HepG2 (cell line): ENCODE results near the gene GDF7. TPM values are rescaled to one million over a fixed set of nuclear protein-coding genes. Genes with fewer than 3 reads are reported as not detected.

ENCODE experiments used
- BORCS8-MEF2B ChIP-seq: sonication (generic); formaldehyde crosslinking; IDR thresholded peaks from 2 replicates; pipeline ENCODE4 v1.8.0; 2022; ENCODE audit warnings: mild to moderate bottlenecking, missing genetic modification reagents
- ELF3 ChIP-seq: IDR thresholded peaks from 2 replicates; pipeline ENCODE4 v1.6.1; 2016; ENCODE audit warnings: missing genetic modification reagents, missing compliant biosample characterization
- FOSL1 ChIP-seq: sonication (generic); formaldehyde crosslinking; IDR thresholded peaks from 2 replicates; pipeline ENCODE4 v1.9.0; 2021; ENCODE audit warnings: missing genetic modification reagents, borderline replicate concordance
- FOXP4 ChIP-seq: sonication (generic); formaldehyde crosslinking; IDR thresholded peaks from 2 replicates; pipeline ENCODE4 v1.4.0; 2020; ENCODE audit warnings: missing genetic modification reagents
- HES4 ChIP-seq: sonication (generic); formaldehyde crosslinking; IDR thresholded peaks from 2 replicates; pipeline ENCODE4 v1.9.0; 2021; ENCODE audit warnings: mild to moderate bottlenecking, missing genetic modification reagents, borderline replicate concordance
- LCORL ChIP-seq, 2 experiments: fragments of 450-650 bp in 1 of 2; sonication (generic) in 1 of 2; formaldehyde crosslinking in 1 of 2; IDR thresholded peaks; 2 replicates each; pipeline versions ENCODE4 v1.5.0 to v1.6.1; 2017 to 2020; ENCODE audit warnings: antibody characterized with exemption in 1 of 2, missing genetic modification reagents in 1 of 2
- NFAT5 ChIP-seq: sonication (generic); formaldehyde crosslinking; IDR thresholded peaks from 2 replicates; pipeline ENCODE4 v1.4.0; 2020; ENCODE audit warnings: missing genetic modification reagents
- PHF5A ChIP-seq: IDR thresholded peaks from one replicate; pipeline ENCODE4 v1.6.1; 2018; ENCODE audit warnings: low read depth, missing genetic modification reagents; ENCODE audit not compliant: unreplicated experiment
- POLR2AphosphoS5 ChIP-seq: IDR thresholded peaks from 2 replicates; pipeline ENCODE4 v1.6.1; 2012; ENCODE audit warnings: low read depth, low read length
- TCF7L2 ChIP-seq: IDR thresholded peaks from 2 replicates; pipeline ENCODE4 v1.6.1; 2011; ENCODE audit warnings: mild to moderate bottlenecking, low read depth, low read length, moderate library complexity
- TFDP1 ChIP-seq: IDR thresholded peaks from 2 replicates; pipeline ENCODE4 v1.6.1; 2016; ENCODE audit warnings: missing compliant biosample characterization, missing genetic modification reagents, borderline replicate concordance
- ZMYM2 ChIP-seq: sonication (generic); formaldehyde crosslinking; IDR thresholded peaks from 2 replicates; pipeline ENCODE4 v1.8.0; 2022; ENCODE audit warnings: mild to moderate bottlenecking, missing genetic modification reagents
- ZNF138 ChIP-seq: sonication (generic); formaldehyde crosslinking; IDR thresholded peaks from 2 replicates; pipeline ENCODE4 v1.5.0; 2020; ENCODE audit warnings: mild to moderate bottlenecking, low read depth, missing genetic modification reagents
- ZNF180 ChIP-seq: sonication (generic); formaldehyde crosslinking; IDR thresholded peaks from 2 replicates; pipeline ENCODE4 v1.4.0; 2020; ENCODE audit warnings: low read depth, missing genetic modification reagents, borderline replicate concordance
- ZNF235 ChIP-seq: sonication (generic); formaldehyde crosslinking; IDR thresholded peaks from 2 replicates; pipeline ENCODE4 v1.8.1; 2023; ENCODE audit warnings: mild to moderate bottlenecking, missing genetic modification reagents, borderline replicate concordance
- ZNF24 ChIP-seq: fragments of 450-650 bp; IDR thresholded peaks from 2 replicates; pipeline ENCODE4 v1.6.1; 2017; ENCODE audit warnings: antibody characterized with exemption, mild to moderate bottlenecking
- ZNF44 ChIP-seq: sonication (generic); formaldehyde crosslinking; IDR thresholded peaks from 2 replicates; pipeline ENCODE4 v1.5.1; 2020; ENCODE audit warnings: mild to moderate bottlenecking, missing genetic modification reagents
- ZNF674 ChIP-seq: sonication (generic); formaldehyde crosslinking; IDR thresholded peaks from 2 replicates; pipeline ENCODE4 v1.5.0; 2020; ENCODE audit warnings: low read depth, mild to moderate bottlenecking, missing genetic modification reagents
- ZNF768 ChIP-seq: sonication (generic); formaldehyde crosslinking; IDR thresholded peaks from 2 replicates; pipeline ENCODE4 v1.4.0; 2020; ENCODE audit warnings: missing genetic modification reagents
- ZNF777 ChIP-seq: sonication (generic); formaldehyde crosslinking; IDR thresholded peaks from 2 replicates; pipeline ENCODE4 v1.4.0; 2020; ENCODE audit warnings: missing genetic modification reagents
- ZNF781 ChIP-seq: sonication (generic); formaldehyde crosslinking; IDR thresholded peaks from 2 replicates; pipeline ENCODE4 v1.5.1; 2020; ENCODE audit warnings: borderline replicate concordance, mild to moderate bottlenecking, missing genetic modification reagents; ENCODE audit errors: not compliant biosample characterization
- polyA plus RNA-seq, 8 experiments: library from polyadenylated mRNA; depleted of rRNA in 3 of 8; stranded (reverse) in 7 of 8; unstranded in 1 of 8; fragments of >200 nt; fragmentation: Illumina TruSeq in 4 of 8; extraction: Trizol in 4 of 8; gene quantifications; 2 replicates each; pipeline versions ENCODE4 v1.2.1 to v1.2.3, GENCODE V29; 2011 to 2016; ENCODE audit warnings: low read depth in 4 of 8, missing spikeins in 1 of 8, mixed read lengths in 1 of 8; ENCODE audit not compliant: insufficient read depth in 1 of 8
- total RNA-seq, 5 experiments: library from RNA; depleted of rRNA; stranded (reverse); fragments of >200 nt; fragmentation: Illumina TruSeq; extraction: Trizol; gene quantifications; 2 replicates each; pipeline ENCODE4 v1.2.3, GENCODE V29; 2016; ENCODE audit warnings: low read depth in 1 of 5

Gene GDF7
- total and polyA plus RNA-seq, 2 of the 13 experiments (the other 11 are each of a cell fraction or from before 2014, with no cell fraction given), result 1.6 to 15.0 TPM

GRCh38 chr2:20650877-20651730 lies 15.8 kb upstream of the GDF7 start, which contains the start of gene HS1BP3 (continued):
- TF ChIP-seq ZNF781 (CRISPR knock-in tag) (no peak), FOXP4 (CRISPR knock-in tag) (no peak; the same call in 1 of the 2 replicates), TFDP1 (peak; percentile 90), ZMYM2 (CRISPR knock-in tag) (no peak), ZNF235 (CRISPR knock-in tag) (peak; percentile 99), LCORL (IDR thresholded peaks at IDR 0.05) (no peak), LCORL (CRISPR knock-in tag; IDR thresholded peaks at IDR 0.05) (peak; percentile 64; the same call in 1 of the 2 replicates), TCF7L2 (no peak), POLR2AphosphoS5 (peak; percentile 94), ZNF768 (CRISPR knock-in tag) (0 out of 2 replicates have a peak, but pooled peaks have one; percentile 15), ELF3 (CRISPR knock-in tag) (peak; percentile 91), ZNF44 (CRISPR knock-in tag) (0 out of 2 replicates have a peak, but pooled peaks have one; percentile 17), PHF5A (CRISPR knock-in tag) (no peak), ZNF674 (CRISPR knock-in tag) (0 out of 2 replicates have a peak, but pooled peaks have one; percentile 83), FOSL1 (0 out of 2 replicates have a peak, but pooled peaks have one; percentile 25), ZNF138 (CRISPR knock-in tag) (peak; percentile 52; the same call in 1 of the 2 replicates), BORCS8-MEF2B (no peak; the same call in none of the 2 replicates), ZNF777 (CRISPR knock-in tag) (peak; percentile 86), HES4 (CRISPR knock-in tag) (no peak), ZNF24 (peak; percentile 56; the same call in 1 of the 2 replicates), NFAT5 (peak; percentile 83), ZNF180 (no peak)
